Upper lobe of left lung (tissue), 6 donors: Measurements from ENCODE around the gene COL6A1. TPM values are rescaled to one million over a fixed set of nuclear protein-coding genes. Genes with fewer than 3 reads are reported as not detected.

Source experiments
- ATAC-seq, 2 donors: fragments of 200-7000 bp; cut with Tn5 transposase; one replicate each; pipeline ENCODE4 v1.9.1; 2022; ENCODE audit warnings: mild to moderate bottlenecking in 2 of 2, moderate library complexity in 2 of 2; ENCODE audit not compliant: low FRiP score in 2 of 2
- DNase-seq, 2 donors: peaks; one replicate each; pipeline ENCODE4 v3.0.0-alpha.2; 2019 to 2020
- H3K27ac ChIP-seq, 4 donors: fragments of 200-600 bp; sonication (generic); one replicate each; pipeline ENCODE4 v1.5.1; 2016 to 2019
- H3K27me3 ChIP-seq, 4 donors: fragments of 200-600 bp; sonication (generic); one replicate each; pipeline ENCODE4 v1.5.1; 2017 to 2019
- H3K36me3 ChIP-seq, 4 donors: fragments of 200-600 bp; sonication (generic); one replicate each; pipeline ENCODE4 v1.5.1; 2016 to 2019
- H3K4me1 ChIP-seq, 4 donors: fragments of 200-600 bp; sonication (generic); one replicate each; pipeline ENCODE4 v1.5.1; 2018 to 2019
- H3K4me3 ChIP-seq, 4 donors: fragments of 200-600 bp; sonication (generic); one replicate each; pipeline ENCODE4 v1.5.1; 2017 to 2019; ENCODE audit warnings: mild to moderate bottlenecking in 2 of 4, moderate library complexity in 1 of 4
- H3K9me3 ChIP-seq, 4 donors: fragments of 200-600 bp; sonication (generic); one replicate each; pipeline ENCODE4 v1.5.1; 2018 to 2019
- EP300 ChIP-seq, 4 donors: sonication (generic); formaldehyde crosslinking; IDR thresholded peaks; one replicate each; pipeline ENCODE4 v1.5.1; 2017; ENCODE audit warnings: antibody characterized with exemption in 4 of 4, control low read depth in 2 of 4
- POLR2A ChIP-seq, 4 donors: fragments of 450-650 bp; IDR thresholded peaks; one replicate each; pipeline ENCODE4 v1.5.1; 2016 to 2017; ENCODE audit warnings: antibody characterized with exemption in 4 of 4, mild to moderate bottlenecking in 2 of 4
- POLR2AphosphoS5 ChIP-seq, 2 donors: sonication (generic); formaldehyde crosslinking; IDR thresholded peaks; one replicate each; pipeline ENCODE4 v1.5.1; 2017; ENCODE audit warnings: antibody characterized with exemption in 2 of 2
- WGBS, 2 donors: methylation state at CpG; one replicate each; pipeline ENCODE4 v1.1.5; 2017 to 2018; 5-methylcytosine and 5-hydroxymethylcytosine counted together
- total RNA-seq, 6 donors: library from RNA; depleted of rRNA in 4 of 6; stranded (reverse); fragments of >200 nt in 4 of 6; gene quantifications; one replicate each; pipeline versions ENCODE4 v1.1.0 to v1.2.1, GENCODE V29; 2016 to 2021
- TF ChIP-seq, protein P1 (sequence below), 6 experiments: fragments of 450-650 bp in 4 of 6; fragments of 200-600 bp in 2 of 6; sonication (generic) in 2 of 6; IDR thresholded peaks; one replicate each; pipeline ENCODE4 v1.5.1; 2016 to 2019; ENCODE audit warnings: antibody characterized with exemption in 6 of 6
- donor health status: DM: no; HTN: no; CAD: no; lungs with moderate emphysema.
- donor health status: DM: no; HTN: yes; CAD: no; lungs with severe emphysema.

The COL6A1 gene
- total RNA-seq, 6 donors from 2014 or later: 61.9 to 351 (median 205) TPM

GRCh38 chr21:46012154-46012553 lies 30.6 kb downstream of the COL6A1 start:
- Histone ChIP-seq H3K27me3 (no peaks in the 10 kb centered on the region), H3K4me3 (no peak overlapping the region), H3K36me3 (no peaks in the 10 kb centered on the region), H3K27ac (no peak overlapping the region), H3K4me1 (no peaks in the 10 kb centered on the region), H3K9me3 (no peaks in the 10 kb centered on the region)
- 88 to 93% methylated on average over 4 of the region's 4 CpGs for WGBS, 2 donors
- DNase-seq (no peak), ATAC-seq (no peak)
- TF ChIP-seq EP300 (IDR thresholded peaks at IDR 0.05) (no peak), POLR2AphosphoS5 (IDR thresholded peaks at IDR 0.05) (no peak), POLR2A (IDR thresholded peaks at IDR 0.05) (no peak)
- TF ChIP-seq, protein P1, sequence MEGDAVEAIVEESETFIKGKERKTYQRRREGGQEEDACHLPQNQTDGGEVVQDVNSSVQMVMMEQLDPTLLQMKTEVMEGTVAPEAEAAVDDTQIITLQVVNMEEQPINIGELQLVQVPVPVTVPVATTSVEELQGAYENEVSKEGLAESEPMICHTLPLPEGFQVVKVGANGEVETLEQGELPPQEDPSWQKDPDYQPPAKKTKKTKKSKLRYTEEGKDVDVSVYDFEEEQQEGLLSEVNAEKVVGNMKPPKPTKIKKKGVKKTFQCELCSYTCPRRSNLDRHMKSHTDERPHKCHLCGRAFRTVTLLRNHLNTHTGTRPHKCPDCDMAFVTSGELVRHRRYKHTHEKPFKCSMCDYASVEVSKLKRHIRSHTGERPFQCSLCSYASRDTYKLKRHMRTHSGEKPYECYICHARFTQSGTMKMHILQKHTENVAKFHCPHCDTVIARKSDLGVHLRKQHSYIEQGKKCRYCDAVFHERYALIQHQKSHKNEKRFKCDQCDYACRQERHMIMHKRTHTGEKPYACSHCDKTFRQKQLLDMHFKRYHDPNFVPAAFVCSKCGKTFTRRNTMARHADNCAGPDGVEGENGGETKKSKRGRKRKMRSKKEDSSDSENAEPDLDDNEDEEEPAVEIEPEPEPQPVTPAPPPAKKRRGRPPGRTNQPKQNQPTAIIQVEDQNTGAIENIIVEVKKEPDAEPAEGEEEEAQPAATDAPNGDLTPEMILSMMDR (IDR thresholded peaks at IDR 0.05): no peak

GRCh38 chr21:46014828-46015227 lies 33.3 kb downstream of the COL6A1 start:
- no peaks in the 10 kb centered on the region for H3K36me3 ChIP-seq
- H3K9me3 ChIP-seq: no peaks in the 10 kb centered on the region
- TF ChIP-seq POLR2A (IDR thresholded peaks at IDR 0.05) (no peak), POLR2AphosphoS5 (IDR thresholded peaks at IDR 0.05) (no peak), EP300 (IDR thresholded peaks at IDR 0.05) (no peak)
- TF ChIP-seq, protein P1 (IDR thresholded peaks at IDR 0.05): no peak
- DNase-seq (no peak), ATAC-seq (no peak)
- no peaks in the 10 kb centered on the region for H3K27me3 ChIP-seq
- H3K4me3 ChIP-seq: no peak overlapping the region
- no peaks in the 10 kb centered on the region for H3K4me1 ChIP-seq
- H3K27ac ChIP-seq: no peak overlapping the region
- WGBS, 2 donors: 50 to 58% methylated on average over 2 of the region's 2 CpGs

- ATAC-seq (no peak), DNase-seq (no peak)
- Histone ChIP-seq H3K9me3 (no peaks in the 10 kb centered on the region), H3K36me3 (no peaks in the 10 kb centered on the region), H3K4me3 (no peak overlapping the region), H3K27ac (no peak overlapping the region), H3K27me3 (no peaks in the 10 kb centered on the region), H3K4me1 (no peaks in the 10 kb centered on the region)
- TF ChIP-seq POLR2A (IDR thresholded peaks at IDR 0.05): no peak
- TF ChIP-seq EP300 (IDR thresholded peaks at IDR 0.05): no peak
- TF ChIP-seq, protein P1 (IDR thresholded peaks at IDR 0.05): no peak
- TF ChIP-seq POLR2AphosphoS5 (IDR thresholded peaks at IDR 0.05): no peak
These were observed 35.6 kb downstream of the COL6A1 start for GRCh38 chr21:46017148-46017547.

DNA sequence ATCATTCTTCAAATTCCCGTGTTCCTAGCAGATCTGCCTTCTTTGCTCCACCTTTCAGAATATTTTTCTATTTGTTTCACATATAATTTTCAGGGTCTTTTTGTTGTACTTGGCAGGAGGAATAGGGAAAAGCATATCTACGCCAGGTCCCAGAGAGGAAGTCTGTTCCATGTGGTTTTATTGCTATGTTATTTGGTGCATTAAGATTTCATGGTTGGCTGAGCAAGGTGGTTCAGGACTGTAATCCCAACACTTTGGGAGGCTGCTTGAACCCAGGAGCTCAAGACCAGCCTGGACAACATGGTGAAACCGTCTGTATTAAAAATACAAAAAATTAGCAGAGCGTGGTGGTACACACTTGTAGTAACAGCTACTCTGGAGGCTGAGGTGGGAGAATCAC lies 36.1 kb downstream of the COL6A1 start:
- no peak for DNase-seq
- Histone ChIP-seq H3K9me3 (no peaks in the 10 kb centered on the region), H3K27me3 (no peaks in the 10 kb centered on the region), H3K4me1 (no peaks in the 10 kb centered on the region), H3K36me3 (no peaks in the 10 kb centered on the region), H3K4me3 (no peak overlapping the region), H3K27ac (no peak overlapping the region)
- ATAC-seq: no peak
- 87 to 92% methylated on average over 4 of the region's 4 CpGs for WGBS, 2 donors
- TF ChIP-seq, protein P1 (IDR thresholded peaks at IDR 0.05): no peak
- TF ChIP-seq POLR2AphosphoS5 (IDR thresholded peaks at IDR 0.05) (no peak), POLR2A (IDR thresholded peaks at IDR 0.05) (no peak), EP300 (IDR thresholded peaks at IDR 0.05) (no peak)

GRCh38 chr21:46018615-46019014 lies 37.0 kb downstream of the COL6A1 start:
- H3K4me1 ChIP-seq: no peaks in the 10 kb centered on the region
- no peaks in the 10 kb centered on the region for H3K27me3 ChIP-seq
- H3K4me3 ChIP-seq: no peak overlapping the region
- ATAC-seq: no peak
- no peaks in the 10 kb centered on the region for H3K36me3 ChIP-seq
- H3K27ac ChIP-seq: no peak overlapping the region
- no peak for TF ChIP-seq POLR2AphosphoS5 (IDR thresholded peaks at IDR 0.05)
- TF ChIP-seq, protein P1 (IDR thresholded peaks at IDR 0.05): no peak
- TF ChIP-seq POLR2A (IDR thresholded peaks at IDR 0.05): no peak
- TF ChIP-seq EP300 (IDR thresholded peaks at IDR 0.05): no peak
- 55% methylated on average over 3 of the region's 3 CpGs for WGBS, 2 donors
- H3K9me3 ChIP-seq: no peaks in the 10 kb centered on the region
- no peak for DNase-seq
